ENCODE measurements around the gene LOXL3. TPM values are rescaled to one million over a fixed set of nuclear protein-coding genes. Genes with fewer than 3 reads are reported as not detected.

The LOXL3 gene
- polyA plus RNA-seq, 1 donor from 2014 or later, result 20.1 TPM

DNA sequence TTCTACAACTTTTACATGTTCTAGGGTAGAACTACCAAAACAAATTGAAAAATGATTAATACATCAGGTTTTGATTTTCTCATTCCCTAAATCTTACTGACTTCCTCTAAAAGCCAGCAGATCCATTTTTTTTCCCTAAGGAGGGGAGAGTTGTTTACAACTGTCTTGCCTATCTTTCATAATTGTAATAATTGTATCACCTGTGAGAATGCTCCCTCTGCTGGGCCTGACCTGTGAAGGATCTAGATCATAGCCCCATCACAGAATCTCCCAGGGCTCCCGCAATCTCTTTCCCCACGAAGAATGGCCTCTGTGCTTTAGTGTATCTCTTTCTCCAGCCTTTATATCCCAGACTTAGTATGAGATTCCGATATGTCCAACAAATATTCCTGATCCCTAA is 9.1 kb downstream of the LOXL3 start:
- Histone ChIP-seq H3K9ac (ENCODE audit: low read length) (no peak overlapping the region), H3K79me2 (replicated peaks; ENCODE audit: insufficient read depth, low read length) (no peaks in the 10 kb centered on the region), H3K9me3 (ENCODE audit: low read length) (no peaks in the 10 kb centered on the region), H3F3A (ENCODE audit: insufficient read depth, low read length, poor library complexity, severe bottlenecking) (no peaks in the 10 kb centered on the region), H2AFZ (ENCODE audit: low read depth, low read length) (no peak overlapping the region), H3K27ac (ENCODE audit: low read length) (no peak overlapping the region), H3K9me2 (ENCODE audit: insufficient read depth, low read length) (no peaks in the 10 kb centered on the region), H3K36me3 (ENCODE audit: insufficient read depth, low read length) (no peaks in the 10 kb centered on the region), H3K27me3 (ENCODE audit: insufficient read depth, low read depth, low read length) (peaks cover 20% of the 10 kb centered on the region), H4K20me1 (ENCODE audit: insufficient read depth) (no peaks in the 10 kb centered on the region), H3K4me2 (ENCODE audit: low read length) (no peak overlapping the region), H3K4me3 (ENCODE audit: low read length) (no peak overlapping the region)
- TF ChIP-seq EZH2 (IDR thresholded peaks at IDR 0.05; ENCODE audit: borderline replicate concordance, insufficient read depth, low read length, poor library complexity, severe bottlenecking) (no peak), TAF1 (IDR thresholded peaks at IDR 0.05; ENCODE audit: low read depth) (no peak), MXI1 (conservative IDR thresholded peaks at IDR 0.05; ENCODE audit: poor library complexity, severe bottlenecking) (no peak), POLR2AphosphoS5 (IDR thresholded peaks at IDR 0.05) (no peak), REST (IDR thresholded peaks at IDR 0.05; ENCODE audit: borderline replicate concordance) (no peak), EP300 (conservative IDR thresholded peaks at IDR 0.05; ENCODE audit: poor library complexity, severe bottlenecking) (no peak), SMC3 (conservative IDR thresholded peaks at IDR 0.05; ENCODE audit: poor library complexity) (no peak), RAD21 (conservative IDR thresholded peaks at IDR 0.05) (no peak), CTCF (IDR thresholded peaks at IDR 0.05; ENCODE audit: poor library complexity, severe bottlenecking) (no peak)

DNA sequence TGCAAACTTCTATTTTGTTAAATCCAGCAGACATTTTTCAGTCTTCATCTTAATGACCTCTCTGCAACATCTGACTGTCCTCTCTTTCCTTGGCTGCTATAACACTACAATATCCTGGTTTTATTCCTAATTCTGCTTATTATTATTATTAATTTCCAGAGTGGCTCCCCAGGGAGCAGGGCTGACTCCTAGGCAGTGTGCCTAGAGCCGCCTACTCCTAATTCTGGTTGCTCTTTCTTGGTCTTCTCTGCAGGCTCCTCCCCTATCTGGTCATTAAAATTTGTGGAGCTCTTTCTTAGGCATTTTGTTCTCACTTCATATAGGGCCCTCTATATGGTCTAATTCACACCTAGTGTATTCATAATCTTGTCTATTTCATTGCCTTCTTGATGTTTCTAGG is 10.8 kb downstream of the LOXL3 start:
- Histone ChIP-seq H3K36me3 (ENCODE audit: insufficient read depth, low read length) (no peaks in the 10 kb centered on the region), H3K9me2 (ENCODE audit: insufficient read depth, low read length) (no peaks in the 10 kb centered on the region), H4K20me1 (ENCODE audit: insufficient read depth) (no peaks in the 10 kb centered on the region), H3K27me3 (ENCODE audit: insufficient read depth, low read depth, low read length) (peaks cover 3% of the 10 kb centered on the region), H2AFZ (ENCODE audit: low read depth, low read length) (no peak overlapping the region), H3K9me3 (ENCODE audit: low read length) (no peaks in the 10 kb centered on the region), H3K9ac (ENCODE audit: low read length) (no peak overlapping the region), H3K4me2 (ENCODE audit: low read length) (no peak overlapping the region), H3K27ac (ENCODE audit: low read length) (no peak overlapping the region), H3K4me3 (ENCODE audit: low read length) (no peak overlapping the region), H3F3A (ENCODE audit: insufficient read depth, low read length, poor library complexity, severe bottlenecking) (no peaks in the 10 kb centered on the region), H3K79me2 (replicated peaks; ENCODE audit: insufficient read depth, low read length) (no peaks in the 10 kb centered on the region)
- TF ChIP-seq CTCF (IDR thresholded peaks at IDR 0.05; ENCODE audit: poor library complexity, severe bottlenecking), result no peak
- TF ChIP-seq SMC3 (conservative IDR thresholded peaks at IDR 0.05; ENCODE audit: poor library complexity), result no peak
- no peak for TF ChIP-seq REST (IDR thresholded peaks at IDR 0.05; ENCODE audit: borderline replicate concordance)
- TF ChIP-seq POLR2AphosphoS5 (IDR thresholded peaks at IDR 0.05), result no peak
- TF ChIP-seq TAF1 (IDR thresholded peaks at IDR 0.05; ENCODE audit: low read depth), result no peak
- no peak for TF ChIP-seq MXI1 (conservative IDR thresholded peaks at IDR 0.05; ENCODE audit: poor library complexity, severe bottlenecking)
- no peak for TF ChIP-seq EP300 (conservative IDR thresholded peaks at IDR 0.05; ENCODE audit: poor library complexity, severe bottlenecking)
- no peak for TF ChIP-seq RAD21 (conservative IDR thresholded peaks at IDR 0.05)
- no peak for TF ChIP-seq EZH2 (IDR thresholded peaks at IDR 0.05; ENCODE audit: borderline replicate concordance, insufficient read depth, low read length, poor library complexity, severe bottlenecking)
